Stimulated activated CD4-positive, alpha-beta T cell treated with anti-CD3 and anti-CD28 coated beads, Interleukin-4, amount 100 ng/mL, for 4 hours (primary cell): ENCODE results near the gene TMEM164.
A peak's percentile ranks its signal among the peaks of the same experiment; 100 is the strongest.
"Not testable (repeated sequence)": the region's sequence is repeated elsewhere in the genome, so short reads cannot be mapped to it uniquely, and the experiment has no call there.

Experiments
- DNase-seq, 2 experiments: peaks; one replicate each; pipeline ENCODE4 v3.0.0-alpha.2; 2020

TMEM164 gene

DNA sequence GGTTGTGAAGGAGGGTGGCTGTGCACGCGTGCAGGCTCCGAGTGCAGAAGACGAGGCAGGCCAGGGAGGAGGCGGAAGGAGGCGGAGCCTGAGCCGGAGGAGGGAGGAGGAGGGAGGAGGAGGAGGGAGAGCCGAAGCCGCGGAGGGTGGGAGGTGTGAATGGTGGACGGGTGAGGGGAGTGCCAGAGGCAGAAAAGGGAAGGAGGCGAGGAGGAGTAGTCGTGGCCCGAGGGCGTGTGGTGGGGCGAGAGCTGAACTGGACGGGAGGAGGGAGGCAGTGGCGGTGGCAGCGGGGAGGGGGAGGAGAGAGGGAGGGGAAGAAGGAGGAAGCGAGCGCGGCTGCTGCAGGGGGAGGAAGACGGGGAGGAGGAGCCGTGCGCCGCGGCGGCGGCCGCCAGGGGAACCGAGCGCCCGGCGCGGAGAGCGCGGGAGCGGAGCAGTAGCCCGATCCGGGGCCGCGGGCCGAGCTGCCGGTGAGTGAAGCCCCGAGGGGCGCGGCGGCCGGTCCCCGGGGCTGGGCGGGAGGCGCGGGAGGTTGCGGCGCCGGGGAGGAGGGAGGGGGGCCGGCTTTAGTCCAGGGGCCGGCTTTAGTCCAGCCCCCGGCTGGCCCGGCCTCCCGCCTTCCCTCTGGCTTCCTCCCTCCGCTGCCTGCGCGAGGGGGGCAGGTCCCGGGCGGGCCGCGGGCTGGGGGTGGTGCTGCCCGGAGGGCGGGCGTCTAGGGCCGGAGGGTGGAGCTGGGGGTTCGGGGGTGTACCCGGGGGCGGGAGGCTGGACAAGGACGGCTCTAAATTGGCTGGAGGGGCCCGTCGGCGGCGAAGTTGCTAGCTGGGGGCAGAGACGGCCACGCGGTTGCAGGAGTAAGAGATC is at the start of gene TMEM164:
Gene TMEM164 (plus strand): TSS at position 815 of the 867 bp plus-strand sequence. CDS start 661 bp downstream, outside the sequence.
- DNase-seq = peak; percentile 71 to 83

DNA sequence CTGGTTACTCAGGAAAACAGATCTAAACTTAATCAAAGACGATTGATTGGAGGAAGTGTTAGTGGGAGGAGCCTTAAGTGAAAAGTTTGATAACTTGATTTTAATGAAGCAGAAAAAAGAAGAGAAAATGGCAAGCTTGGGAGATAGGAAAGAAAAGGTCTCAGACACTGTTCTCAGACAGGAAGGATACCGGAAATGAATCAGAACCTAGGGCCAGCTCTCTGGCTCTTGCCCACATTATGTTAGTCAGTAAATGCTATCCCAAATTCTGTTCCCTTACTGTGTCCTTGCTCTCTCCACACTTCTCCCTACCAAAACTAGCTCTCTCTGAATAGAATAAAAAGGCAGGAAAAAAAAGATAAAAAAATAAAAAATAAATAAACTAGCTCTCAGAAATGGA is 48.6 kb upstream of the TMEM164 start:
- no peak for DNase-seq

DNA sequence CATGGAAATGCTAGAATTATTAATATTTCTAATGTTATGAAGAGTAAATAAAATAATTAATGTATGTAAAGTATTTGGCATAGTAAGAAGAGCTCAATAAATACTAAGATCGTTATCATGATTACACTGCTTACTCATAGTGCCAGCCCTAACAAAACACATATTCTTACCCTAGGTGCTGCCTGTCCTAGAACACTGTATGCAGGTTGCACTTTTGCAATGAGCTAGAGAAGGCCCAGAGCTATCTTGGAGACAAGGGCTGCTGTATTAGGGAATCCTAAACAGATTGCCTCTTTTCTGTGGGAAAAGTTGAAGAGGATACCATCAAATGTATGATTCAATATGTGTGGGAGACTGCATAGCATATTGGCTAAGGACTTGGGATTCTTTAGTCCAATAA is 48.0 kb upstream of the TMEM164 start:
- DNase-seq = no peak

DNA sequence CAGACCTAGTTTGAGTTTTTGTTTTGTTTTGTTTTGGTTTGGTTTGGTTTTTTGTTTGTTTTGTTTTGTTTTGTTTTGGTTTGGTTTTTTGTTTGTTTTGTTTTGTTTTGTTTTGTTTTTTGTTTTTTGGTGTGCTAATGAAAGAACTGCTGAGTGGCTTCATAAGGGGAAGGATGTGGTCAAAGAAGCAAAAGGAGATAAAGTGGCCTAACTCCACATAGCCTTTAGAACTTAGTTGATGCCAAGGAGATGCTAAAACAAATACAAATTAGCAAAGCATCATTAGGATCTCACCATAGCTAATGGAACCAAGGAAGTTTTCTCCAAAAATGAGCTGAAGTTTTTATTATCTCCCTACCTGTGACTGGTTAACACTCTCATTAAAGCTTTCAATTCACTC is 44.6 kb upstream of the TMEM164 start:
- DNase-seq = no peak

DNA sequence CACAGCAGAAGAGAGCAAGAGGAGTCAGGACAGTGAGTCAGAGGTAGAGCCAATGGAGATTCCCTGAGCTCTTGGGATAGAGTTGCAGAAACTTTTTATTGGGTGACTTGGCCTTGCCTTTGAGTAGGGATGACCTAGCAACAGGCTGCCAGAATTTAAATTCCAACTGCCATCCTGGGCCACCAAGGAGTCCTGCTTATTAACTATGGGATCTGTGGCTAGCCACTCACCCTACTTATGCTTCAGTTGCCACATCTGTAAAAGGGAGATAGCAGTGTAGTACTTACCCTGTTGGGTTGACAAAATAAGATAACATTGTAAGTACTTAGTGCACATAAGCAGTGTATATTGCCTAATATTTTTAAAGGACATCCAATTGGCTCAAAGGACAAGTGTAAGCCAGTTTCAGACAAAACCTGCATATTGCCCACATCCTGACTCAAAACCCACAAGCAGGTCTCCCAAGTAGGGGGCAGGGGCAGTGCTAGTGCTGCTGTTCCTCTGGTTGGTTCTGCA is 43.5 kb upstream of the TMEM164 start:
- no peak for DNase-seq

DNA sequence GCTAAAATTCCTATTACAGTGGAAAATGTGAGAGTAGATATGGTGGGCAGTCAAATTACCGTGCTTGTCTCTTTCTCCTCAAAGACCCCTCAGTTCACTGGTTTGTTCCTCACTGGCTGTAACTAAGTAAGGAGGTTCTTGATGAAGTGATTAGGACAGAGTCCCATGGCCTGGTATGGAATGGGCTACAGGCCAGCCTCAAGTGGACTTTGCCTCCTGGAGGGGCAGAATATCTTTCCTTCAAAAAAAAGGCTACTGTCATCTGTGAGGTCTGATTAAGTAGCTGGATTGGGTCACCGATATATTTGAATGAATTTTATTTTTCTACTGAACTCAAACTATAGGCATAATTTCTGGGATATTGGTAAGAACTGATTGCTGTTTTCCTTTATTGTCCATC is 38.5 kb upstream of the TMEM164 start:
- DNase-seq = no peak

DNA sequence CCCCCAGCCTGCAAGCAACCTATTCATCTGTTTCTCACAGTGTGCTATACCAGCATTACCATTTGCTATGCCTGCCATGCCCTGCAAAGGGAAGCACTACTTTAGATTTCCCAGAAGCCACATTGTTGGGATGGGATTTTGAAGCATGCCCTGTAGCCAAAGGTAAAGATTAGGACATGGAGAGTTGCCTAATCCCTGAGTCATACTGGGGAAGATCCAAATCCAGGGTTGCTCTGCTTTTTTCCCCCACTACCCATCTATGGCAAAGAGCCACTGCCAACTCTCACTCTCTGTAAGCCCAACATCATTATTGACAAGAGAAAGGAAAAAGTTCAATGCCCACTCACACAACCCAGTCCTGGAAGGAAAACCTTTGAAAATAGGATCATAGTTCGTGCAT is 36.7 kb upstream of the TMEM164 start:
- DNase-seq = no peak

DNA sequence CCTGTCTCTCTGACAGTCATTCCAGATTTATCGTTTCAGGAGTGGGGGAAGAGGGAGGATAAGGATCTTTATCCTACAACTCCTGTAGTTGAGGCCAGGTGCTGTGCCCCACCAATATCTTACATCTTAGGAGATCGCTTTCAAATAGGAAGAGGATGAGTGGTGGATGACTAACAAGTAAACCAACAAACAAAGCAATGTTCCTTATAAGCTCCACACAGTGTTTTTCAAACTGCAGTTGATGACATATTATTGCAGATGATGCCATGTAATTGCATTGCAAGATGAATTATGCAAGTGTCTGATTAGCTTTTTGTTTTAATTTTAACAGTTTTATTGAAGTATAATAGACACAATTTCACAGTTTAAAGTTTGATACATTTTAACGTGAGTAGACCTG is 35.8 kb upstream of the TMEM164 start:
- DNase-seq = no peak

DNA sequence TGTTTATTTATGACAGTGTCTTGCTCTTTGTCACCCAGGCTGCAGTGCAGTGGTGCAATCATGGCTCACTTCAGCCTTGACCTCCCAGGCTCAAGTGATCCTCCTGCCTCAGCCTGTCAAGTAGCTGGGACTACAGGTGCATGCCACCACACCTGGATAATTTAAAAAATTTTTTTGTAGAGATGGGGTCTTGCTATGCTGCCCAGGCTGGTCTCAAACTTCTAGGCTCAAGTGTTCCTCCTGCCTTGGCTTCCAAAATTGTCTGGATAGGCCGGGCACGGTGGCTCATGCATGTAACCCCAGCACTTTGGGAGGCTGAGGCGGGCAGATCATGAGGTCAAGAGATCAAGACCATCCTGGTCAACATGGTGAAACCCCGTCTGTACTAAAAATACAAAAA is 32.1 kb upstream of the TMEM164 start:
- DNase-seq = not testable (repeated sequence)

DNA sequence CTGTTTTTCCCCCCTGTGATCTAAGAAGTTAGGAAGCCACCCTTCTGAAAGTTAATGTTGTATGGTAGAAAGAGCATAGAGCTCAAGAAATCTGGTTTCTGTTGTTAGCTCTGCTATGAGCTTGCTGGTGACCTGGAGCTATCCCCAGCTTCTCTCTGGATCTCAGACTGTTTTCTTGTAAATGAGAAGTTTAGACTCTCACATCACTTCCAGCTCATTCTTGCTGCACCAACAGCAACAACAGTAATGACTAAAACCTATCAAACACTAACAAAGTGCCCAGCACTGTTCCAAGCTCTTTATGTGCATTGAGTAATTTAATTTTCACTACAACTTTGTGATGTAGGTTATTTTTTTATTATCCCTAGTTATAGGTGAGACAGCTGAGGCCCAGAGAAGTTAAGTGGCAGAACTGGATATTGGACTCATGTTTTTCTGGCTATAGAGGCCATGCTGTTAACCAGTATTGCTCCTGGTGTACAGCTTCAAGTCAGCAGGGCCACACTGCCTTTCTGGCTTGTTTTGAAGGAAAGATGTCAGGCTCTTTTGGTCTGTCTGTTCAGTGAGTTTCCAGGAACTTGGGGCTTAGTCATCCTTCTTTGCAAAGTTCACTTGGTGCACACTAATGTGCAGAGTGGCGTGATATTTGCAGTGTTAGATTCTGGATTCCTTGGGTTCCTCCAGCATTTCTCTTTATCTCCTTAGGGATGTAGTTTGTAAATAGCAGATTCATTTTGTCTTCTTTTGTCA is 27.8 kb upstream of the TMEM164 start:
- no peak for DNase-seq

DNA sequence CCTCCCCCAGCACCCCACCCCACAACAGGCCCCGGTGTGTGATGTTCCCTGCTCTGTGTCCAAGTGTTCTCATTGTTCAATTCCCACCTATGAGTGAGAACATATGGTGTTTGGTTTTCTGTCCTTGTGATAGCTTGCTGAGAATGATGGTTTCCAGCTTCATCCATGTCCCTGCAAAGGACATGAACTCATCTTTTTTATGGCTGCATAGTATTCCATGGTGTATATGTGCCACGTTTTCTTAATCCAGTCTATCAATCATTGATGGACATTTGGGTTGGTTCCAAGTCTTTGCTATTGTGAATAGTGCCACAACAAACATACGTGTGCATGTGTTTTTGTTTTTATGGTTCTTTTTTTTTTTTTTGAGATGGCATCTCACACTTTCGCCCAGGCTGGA is 17.7 kb upstream of the TMEM164 start:
- not testable (repeated sequence) for DNase-seq

DNA sequence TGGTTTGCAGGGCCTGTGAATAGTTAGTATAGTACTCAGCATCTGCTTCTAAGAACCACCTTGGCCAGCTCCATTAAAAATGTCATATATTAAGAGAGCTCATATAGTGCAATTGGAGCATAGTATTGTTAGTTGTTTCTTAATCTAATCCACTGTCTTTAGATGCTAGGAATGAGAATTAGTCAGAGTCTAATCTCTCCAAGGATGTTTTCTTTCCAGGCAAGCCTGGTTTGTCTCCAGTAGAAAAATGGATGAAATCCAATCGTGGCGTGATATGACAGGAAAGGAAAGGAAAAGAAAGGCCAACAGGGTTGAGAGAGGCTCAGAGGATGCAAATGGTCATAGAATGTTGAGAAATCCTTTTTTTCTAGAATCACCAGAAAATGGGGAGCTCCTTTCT is 15.0 kb upstream of the TMEM164 start:
- DNase-seq = no peak

DNA sequence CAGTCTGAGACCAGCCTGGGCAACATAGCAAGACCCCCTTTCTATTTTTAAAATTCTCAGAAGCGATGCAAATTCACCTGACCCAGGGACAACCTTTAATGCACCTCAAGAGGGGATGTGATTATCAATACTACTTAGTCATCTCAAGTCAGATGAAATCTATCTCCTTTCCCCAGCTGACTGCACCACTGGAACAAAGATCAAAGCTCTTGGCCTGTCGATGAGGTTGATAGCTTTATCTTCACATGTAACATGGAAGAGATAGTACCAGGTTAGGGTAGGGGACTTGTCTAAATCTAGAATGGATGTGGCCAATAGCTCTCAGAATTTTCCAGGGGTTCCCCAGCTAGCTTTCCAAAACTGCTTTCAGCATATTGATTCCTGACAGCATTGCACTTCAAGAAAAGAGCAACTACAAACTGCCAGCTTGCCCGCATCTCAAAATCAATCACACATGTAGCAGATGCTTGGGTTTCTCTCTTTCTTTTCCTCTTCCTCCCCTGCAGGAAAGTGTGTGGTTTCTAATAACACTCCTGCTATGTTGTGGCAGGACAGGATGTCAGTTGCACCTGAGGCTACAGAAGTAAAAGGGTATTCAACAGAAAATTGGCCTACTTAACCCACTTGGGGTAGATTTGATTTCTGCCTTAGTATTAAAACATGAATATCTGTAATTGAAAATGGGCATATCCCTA is 12.2 kb upstream of the TMEM164 start:
- DNase-seq = no peak

DNA sequence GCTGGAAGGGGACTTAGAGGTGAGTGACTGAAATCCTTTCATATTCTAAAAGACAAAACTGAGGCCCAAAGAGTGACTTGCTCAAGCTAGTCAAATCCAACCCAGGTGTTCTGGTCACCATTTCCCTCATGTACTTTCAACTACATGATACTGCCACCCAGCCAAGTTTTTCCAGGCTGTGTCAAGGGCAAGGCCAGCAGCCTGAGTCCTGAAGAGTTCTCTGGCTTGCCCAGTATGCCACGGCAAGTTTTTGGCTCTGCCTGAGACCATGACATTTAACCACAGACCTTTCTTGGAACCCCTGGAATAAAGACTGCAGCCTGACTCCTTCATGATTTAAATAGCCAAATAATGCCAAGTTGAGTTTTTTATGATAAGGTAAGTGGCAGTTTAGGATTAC is 10.7 kb upstream of the TMEM164 start:
- no peak for DNase-seq

DNA sequence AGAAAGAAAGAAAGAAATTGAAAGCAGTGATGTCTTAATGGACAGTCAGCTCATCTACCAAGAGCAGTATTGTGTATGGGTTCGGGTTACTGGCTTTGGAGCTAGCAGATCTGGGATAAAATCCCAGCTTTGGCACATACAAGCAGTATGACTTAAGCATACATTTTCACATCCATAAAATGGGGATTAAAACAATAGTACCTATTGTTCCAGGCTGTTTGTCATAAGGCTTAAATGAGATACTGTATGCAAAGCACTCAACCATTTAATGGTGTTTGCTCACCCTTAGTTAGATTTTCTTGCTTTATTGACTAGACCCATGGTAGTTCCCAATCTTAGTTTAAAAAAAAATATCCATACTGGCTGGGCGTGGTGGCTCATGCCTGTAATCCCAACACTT is 7.8 kb upstream of the TMEM164 start:
- no peak for DNase-seq

DNA sequence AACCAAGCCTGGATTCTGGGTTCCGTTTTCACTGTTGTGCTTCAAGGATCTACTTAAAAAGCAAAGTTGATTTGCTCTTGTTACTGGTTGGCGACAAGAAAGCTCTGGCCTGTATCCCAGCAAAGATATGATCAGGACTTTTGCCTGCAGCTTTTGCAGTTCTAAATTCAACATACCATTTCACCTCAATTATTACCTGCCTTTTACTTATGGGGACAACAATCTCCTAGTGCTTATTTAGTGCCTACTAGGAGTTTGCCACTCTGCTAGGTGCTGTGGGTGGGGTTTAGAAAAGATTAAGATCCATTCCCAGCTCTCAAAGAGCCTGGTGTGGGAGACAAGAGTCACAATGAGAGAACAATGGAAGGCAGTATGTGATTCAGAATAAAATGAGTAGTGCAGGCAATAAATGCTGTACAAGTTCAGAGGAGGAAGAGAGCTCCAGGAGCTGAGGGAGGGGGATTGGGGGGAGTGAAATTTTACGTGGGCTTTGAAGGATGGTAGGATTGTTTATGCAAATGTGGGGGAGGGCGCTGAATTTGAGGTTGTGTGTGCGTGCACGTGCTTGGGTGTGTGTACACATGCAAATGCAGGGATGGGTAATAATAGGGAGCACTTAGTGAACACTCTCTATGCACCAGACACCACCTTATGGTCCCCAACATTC is 5.0 kb upstream of the TMEM164 start:
- no peak for DNase-seq

DNA sequence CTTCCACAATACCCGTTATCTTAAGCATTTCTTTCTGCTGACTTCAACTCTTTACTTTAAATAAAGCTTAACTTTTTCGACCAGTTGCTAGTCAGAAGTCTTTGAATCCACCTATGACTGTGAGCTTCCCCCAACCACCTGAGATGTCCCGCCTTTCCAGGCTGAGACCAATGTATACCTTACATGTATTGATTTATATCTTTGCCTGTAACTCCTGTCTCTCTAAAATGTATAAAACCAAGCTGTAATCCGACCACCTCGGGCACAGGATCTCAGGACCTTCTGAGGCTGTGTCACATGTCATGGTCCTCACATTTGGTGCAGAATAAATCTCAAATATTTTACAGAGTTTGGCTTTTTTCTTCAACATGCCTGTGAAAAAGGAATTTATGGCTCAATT is 2.9 kb upstream of the TMEM164 start:
- DNase-seq = no peak

DNA sequence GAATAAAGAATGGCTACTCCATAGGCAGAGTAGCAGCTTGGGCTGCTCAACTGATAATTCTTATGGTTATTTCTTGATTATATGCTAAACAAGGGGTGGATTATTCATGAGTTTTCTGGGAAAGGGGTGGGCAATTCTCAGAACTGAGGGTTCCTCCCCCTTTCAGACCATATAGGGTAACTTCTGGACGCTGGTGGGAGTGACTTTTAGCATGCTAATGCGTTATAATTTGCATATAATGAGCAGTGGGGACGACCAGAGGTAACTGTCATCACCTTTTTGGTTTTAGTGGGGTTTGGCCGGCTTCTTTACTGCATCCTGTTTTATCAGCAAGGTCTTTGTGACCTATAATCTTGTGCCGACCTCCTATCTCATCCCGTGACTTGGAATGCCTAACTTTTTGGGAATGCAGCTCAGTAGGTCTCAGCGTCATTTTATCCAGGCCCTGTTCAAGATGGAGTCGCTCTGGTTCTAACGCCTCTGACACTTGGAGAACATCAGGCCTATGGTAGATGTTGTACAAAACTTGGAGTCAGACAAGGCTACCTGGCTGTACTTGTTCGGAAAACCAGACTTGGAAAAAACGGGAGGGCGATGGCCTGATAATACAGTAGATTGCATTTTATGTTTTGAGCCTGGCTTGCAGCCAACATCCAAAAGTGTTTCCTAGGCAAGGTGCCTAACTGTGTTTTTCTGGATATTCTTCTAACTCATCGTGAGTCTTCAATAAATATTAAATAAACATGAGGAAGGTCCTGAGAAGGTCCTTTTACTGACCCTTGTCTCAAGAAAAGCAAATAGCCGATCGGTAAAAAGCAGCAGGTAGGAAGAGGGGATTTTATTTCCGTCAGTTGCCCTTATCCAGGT is 1.8 kb upstream of the TMEM164 start:
- DNase-seq = no peak

DNA sequence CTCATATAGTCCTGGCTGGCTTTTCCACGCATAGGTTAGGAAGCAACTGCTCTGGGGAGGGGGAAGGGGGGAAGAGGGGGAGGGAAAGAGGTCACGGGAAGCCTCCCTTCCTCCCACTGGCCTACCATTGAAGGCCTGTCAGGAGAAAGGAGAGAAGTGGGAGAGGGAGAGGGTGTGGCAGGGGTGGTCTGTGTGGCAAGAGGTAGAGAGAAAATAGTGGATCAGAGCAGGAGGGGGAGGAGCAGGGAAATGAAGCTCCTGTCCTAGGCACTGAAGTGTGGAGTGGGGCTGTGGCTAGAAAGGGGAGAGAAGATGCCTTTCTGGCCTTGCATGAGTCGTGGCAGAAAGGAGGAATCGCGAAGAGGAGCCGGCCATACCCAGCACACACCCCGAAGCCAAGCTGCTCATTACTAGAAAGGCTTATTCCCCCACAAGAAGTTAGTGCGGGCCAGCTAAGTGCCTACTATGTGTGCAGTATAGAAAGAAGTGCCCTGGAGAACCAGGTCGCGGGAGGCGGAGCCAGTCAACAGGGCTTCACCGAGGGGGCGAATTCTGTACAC is 1.1 kb upstream of the TMEM164 start:
- DNase-seq = no peak

DNA sequence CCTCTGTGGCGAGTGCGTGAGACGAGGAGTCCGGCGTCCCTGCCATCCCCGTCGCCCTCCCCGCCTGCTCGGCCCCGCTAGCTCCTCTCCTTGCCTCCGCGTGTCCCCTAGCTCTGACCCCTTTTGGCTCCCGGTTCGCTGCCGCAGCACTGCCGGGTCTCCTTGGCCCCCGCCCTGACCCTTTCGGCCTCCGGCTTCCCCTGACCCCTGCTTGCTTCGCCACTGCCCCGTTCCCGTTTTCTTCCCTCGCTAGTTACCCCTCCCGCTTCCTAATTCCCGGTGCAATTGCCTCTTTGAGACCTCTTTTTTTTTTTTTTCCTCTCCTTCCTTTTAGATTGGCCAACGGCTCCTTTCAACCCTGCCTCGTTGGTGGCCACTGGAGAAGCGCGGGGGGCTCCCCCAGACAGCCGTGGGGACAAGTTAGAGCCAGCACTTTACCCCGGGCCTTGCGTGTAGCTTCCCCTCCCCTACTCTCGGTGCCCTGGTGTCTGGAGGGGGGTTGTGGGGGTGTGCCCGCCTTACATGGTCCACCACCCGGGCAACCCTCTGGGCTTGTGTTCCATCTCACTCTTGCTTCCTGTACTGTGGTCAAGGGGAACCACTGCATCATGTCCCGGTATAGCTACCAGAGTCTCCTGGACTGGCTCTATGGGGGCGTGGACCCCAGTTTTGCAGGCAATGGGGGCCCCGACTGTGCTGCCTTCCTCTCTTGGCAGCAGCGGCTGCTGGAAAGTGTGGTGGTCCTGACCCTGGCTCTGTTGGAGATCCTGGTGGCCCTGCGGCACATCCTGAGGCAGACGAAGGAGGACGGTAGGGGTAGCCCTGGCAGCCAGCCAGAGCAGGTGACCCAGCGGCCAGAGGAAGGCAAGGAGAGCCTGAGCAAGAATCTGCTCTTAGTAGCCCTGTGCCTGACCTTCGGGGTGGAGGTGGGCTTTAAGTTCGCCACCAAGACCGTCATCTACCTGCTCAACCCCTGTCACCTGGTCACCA is 548 bp downstream of the TMEM164 start:
- peak in 1 of 2 experiments; percentile 1 for DNase-seq
